Kidney tubule cell (primary cell): Measurements from ENCODE around the gene P4HA1.

Experiments used
- DNase-seq: peaks from one replicate; pipeline ENCODE4 v3.0.0-alpha.2; 2018; ENCODE audit warnings: low spot score

P4HA1 gene

DNA sequence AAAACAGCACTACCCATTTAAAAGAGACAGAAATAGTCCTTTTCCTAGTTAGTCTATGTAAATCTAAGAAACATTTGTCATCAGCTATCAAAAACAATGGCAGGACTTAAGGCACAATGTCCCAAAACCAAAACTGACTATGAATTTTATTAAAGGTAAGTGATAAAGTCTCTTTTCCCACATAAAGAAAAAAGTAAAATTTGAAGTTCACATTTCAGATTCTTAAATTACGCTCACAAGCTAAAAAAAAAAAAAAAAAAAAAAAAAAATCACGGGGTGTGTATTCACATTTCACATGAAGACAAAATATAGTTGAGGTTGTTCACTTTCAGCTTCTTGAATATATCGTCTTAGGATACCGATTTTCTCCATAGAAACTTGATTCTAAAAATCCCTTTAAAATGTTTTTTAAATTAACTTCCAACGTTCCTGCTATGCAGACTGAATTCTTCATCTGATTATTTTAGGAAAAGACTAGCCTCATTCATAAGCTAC lies 1.6 kb downstream of the P4HA1 start:
- DNase-seq = peak; percentile 4

DNA sequence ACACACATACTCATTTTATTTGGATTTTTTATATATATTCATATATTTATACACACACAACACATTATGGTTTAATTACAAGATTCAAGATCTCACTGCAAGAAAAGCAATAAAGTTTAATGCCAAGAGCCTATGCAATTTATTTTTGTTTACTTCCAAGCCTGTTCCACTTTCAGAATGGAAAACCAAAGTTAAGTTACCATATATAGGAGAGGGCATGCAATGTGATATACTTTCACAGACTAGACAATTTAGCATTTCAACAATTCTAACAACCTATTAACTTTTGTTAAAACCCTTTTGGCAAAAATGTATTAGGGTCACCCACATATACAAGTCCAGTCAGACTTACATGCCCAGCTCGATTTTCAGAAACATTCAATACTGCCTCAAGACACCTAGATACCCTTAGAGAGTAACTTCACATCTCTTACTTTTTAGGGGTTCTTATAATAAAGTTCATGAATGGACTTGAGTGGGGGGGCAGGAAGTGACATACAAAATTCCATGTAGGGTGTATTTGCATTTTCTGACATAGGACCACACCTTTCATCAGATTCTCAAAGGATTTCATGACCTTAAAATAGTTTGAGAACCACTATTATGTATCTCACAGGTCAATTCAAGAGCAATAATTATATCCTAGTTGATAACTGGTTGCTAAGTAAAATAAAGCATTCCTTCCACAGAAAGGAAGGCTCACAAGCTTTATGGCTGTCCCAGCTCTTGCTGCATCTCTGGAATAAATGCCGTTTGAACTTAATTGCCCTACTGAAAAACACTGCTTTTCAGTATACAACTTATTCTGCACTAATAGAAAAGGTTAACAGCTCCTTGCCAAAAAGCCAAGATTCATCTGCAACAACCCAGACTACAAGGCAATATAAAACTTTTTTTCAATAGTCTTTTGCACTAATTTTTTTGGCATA lies 2.5 kb downstream of the P4HA1 start:
- peak; percentile 16 for DNase-seq

DNA sequence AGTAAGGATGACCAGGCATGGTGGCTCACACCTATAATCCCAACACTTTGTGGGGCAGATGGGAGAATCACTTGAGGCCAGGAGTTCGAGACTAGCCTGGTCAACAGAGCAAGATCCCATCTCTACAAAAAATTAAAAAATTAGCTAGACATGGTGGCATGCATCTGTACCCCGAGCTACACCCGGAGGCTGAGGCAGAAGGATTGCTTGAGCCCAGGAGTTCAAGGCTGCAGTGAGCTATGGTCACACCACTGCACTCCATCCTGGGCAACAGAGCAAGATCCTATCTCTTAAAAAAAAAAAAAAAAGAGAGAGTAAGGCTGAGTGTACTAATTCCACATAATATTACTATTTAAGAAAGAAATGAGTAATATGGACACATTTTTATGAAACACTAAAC lies 3.8 kb downstream of the P4HA1 start:
- no peak for DNase-seq

DNA sequence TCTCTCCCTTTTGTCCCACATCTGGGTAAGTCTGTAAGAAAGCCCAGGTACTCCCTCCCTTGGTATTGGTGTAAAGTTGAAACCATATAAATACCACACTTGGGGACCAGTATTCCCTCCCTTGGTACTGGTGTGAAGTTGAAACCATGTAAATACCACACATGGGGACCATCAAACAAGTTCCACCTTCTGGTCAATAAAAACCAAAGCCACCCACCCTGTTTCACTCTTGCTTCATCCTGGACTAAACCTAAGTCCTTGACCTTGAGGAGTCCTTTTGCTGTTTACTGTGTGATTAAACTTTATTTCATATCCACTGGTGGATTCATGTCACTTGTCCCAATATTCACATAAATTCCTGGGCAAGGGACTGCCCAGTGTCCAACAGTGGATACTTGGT lies 8.4 kb downstream of the P4HA1 start:
- no peak for DNase-seq

DNA sequence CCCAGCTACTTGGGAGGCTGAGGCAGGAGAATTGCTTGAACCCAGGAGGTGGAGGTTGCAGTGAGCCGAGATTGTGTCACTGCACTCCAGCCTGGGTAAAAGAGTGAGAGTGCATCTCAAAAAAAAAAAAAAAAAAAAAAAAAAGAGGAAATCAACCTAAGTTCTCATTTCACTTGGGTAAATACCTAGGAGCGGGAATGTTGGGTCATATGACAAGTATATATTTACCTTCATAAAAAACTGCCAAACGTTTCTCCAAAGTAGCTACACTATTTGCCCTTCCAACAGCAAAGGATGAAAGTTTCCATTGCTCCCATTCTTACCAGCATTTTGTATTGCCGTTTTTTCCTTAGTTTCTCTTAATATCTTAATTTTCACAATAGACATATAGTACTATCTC lies 9.8 kb downstream of the P4HA1 start:
- DNase-seq = no peak

DNA sequence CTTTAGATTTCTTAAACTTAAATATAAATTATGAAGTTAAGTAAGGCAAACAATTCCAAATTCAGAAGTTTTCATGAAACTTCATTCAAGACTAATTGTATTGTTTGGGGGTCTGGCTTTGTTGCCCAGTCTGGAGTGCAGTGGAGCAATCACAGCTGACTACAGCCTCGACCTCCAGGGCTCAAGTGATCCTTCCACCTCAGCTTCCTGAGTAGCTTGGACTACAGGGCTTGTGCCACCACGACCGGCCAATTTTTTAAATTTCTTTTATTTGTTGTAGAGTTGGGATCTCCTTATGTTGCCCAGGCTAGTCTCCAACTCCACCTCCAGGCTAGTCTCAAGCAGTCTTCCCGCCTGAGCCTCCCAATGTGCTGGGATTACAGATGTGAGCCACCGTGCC lies 12.5 kb downstream of the P4HA1 start:
- DNase-seq = no peak

DNA sequence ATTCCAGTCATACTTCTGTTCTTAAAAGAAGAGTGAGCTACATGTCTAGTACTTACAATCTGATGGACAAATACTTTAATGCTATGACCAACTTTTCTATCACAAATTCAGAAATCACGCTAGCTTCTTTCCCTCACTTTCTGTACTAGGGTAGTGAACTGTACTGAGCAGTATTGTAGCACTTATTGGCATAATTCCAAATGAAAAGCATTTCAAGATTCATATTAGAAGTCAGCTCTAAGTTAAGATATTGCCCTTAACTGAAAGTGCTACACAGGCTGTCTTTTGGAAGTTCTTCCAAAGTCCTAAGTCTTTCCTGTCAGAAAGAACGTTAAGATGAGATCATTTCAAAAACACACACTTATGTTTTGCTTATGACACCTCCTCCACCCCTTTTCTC lies 13.4 kb downstream of the P4HA1 start:
- DNase-seq = peak; percentile 4

DNA sequence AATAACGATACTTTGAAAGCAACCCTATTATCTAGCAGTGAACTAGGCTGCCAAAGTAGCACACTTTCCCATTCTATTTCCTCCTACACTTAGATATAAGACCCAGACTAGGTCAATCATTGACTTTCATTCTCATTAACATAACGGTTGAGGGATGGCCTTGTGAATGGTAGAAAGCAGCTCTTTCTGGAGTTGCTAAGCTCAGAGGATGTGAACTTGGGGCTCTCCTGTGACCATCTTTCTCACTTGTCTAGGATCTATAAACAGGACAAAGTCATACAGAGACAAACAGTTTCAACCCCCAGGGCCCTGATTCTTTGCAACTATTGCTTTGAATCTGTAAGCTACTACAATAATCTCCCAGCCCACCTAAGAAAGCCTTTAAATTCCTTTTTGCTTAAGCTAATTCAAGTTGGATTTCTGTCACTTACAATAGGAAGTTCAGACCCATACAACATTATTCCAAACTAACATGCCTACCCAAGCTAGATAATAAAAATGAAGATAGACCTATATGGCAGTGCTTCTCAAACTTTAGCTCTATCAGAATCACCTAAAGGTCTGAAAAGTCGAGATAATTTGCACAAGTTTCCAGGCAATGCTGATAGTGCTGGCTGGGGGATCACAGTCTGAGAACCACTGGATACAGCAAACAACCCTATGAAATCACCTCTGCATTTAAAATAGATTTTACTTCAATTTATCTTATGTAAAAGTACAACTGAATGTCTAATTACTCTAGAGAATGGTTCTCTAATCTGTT lies 16.7 kb downstream of the P4HA1 start:
- peak; percentile 35 for DNase-seq

DNA sequence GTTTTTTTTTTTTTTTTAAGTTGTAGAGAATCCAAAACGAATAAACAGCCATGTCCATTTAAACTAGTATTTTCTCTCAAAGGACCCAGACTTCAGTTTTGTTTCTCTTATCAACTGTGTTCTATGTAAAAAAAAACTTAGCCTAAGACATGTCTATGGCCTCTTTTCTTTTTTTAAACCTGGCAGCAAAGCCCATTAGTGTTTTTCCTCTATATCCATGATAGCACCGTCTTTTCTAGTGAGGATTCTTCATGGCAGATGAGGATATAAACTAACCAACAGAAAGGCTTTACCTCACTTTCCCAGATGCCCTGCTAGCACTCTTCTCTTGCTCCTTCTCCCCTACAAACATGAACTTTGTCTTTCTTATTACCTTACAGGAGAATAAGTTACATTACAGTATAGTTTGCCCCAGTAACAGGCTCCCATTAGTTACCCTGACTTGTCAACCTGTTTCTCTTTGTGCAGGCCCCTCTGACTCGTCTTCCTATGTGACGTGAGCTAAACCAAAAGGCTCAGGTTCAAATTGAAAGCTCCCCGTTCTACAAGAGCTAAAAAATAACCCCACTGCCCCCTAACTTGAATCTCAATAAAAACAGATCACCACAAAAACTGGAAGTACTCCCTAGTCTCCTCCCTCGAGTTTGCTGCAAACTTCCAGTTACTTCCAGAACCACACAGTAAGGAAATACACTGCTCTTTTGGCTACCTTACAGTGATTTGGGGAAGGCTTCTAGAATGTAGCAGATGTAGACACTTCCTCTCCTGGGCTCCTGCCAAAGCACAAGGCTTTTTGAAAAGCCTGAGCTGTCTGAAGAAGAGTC lies 20.1 kb downstream of the P4HA1 start:
- peak; percentile 24 for DNase-seq

DNA sequence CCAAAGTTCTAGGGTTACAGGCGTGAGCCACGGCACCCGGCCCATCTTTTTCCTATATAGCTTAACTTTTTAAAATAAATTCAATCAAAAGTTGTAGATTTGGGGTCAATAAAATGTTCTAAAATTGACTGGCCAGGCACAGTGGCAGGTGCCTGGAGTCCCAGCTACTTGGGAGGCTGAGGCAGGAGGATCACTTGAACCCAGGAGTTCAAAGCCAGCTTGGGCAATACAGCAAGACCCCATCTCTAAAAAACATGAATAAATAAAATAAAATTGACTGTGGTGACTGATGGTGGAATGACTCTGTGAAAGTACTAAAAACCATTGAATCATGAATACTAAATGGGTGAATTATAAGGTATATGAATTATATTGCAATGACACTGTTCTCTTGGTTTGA lies 20.8 kb downstream of the P4HA1 start:
- no peak for DNase-seq

DNA sequence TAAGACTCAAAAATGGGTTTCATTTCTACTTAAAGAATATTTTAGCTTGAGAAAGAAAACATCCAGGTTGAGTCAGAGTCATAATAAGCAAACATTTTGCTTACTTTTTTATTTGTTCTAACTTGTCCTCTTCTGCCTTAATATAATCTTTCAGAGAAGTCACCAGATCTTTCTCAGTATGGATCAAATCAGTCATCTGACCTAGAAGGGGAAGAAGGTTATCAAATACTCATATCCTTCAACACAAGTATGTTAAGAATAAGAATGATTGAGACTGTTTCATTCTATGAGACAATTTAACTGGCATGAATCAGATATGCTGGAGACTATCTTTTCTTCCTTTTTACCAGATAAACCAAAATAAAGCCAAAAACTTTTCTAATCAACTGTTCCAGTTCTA lies 23.0 kb downstream of the P4HA1 start:
- DNase-seq = no peak

DNA sequence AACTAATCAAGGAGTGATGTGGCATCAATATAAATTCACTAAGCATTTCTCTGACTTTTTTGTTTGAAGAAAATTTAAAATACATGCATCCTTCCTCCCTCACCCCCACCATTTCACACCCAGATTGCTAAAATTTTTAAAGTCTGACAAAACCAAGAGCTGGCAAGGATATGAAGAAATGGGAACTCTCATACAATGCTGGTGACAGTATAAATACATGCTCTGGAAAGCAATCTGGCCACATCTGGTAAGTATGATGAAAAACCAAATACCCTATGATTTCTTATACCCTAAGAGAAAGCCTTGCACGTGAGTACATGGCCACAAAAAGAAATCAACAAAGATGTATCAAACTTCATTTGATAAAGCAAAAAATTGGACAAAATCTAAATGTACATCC lies 31.2 kb downstream of the P4HA1 start:
- DNase-seq = no peak

DNA sequence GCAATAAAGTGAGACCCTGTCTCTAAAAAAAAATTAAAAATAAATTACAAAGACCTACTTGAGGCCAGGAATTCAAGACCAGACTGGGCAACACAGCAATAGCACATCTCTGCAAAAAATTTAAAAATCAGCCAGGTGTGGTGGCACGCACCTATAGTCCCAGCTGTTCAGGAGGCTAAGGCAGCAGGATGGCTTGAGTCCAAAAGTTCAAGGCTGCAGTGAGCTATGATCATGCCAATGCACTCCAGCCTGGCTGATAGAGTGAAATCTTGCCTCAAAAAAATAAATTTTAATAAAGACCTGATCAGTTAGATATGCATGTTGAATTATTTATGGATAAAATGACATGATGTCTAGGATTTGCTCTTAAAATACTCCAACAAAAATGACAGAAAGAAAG lies 34.9 kb downstream of the P4HA1 start:
- DNase-seq = no peak

DNA sequence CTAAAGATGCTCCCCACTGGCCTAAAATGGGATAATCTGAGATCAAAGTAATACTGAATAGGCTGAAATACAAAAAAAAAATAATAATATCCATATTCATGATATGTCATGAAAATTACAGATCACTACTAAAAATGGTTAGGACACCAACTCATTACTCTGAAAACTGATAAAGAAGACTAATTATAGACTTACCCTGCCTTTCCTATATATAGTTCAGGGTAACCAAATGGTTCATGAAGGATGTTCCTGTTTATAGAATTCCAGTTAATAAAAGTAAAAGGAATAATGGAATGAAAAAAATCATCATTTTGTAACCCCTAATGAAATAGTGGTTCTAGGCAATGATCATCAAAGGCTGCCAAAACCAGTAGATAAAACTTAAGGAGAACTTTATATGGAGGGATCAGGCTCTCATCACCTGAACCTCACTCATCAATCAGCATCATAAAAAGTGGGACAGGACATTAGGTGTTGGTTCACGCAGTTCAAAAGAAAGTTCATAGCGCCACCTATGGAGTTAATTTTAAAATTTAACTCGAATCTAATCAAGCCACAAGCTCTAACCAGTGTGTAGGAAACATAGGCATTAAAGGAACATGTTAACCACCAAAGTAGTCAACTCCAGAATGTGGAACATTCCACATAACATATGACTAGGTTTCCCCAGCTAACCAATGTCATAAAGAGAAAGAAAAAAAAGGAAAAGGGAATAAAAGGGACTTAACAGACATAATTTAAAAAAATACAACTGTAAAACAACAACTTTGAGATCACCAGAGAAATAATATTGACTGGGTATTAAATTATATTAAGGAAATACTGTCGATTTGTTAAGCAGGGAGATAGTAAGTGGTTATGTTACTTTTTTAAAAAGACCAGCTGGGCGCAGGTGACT lies 35.7 kb downstream of the P4HA1 start:
- peak; percentile 43 for DNase-seq

DNA sequence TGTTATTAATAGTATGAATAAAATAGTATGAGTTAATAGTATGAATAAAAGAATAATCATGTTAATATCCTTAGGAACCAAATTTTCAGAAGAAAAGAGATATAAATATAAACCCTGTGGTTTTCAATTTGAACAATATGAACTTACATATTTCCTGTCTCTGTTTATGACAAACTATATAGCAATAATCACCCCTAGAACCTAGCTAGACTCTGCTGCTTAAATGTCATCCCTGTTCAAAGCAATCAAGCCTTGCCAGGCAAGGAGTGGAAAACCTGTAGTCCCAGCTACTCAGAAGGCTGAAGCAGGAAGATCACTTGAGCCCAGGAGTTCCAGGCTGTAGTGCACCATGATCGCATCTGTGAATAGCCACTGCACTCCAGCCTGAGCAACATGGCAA lies 36.5 kb downstream of the P4HA1 start:
- DNase-seq = no peak

DNA sequence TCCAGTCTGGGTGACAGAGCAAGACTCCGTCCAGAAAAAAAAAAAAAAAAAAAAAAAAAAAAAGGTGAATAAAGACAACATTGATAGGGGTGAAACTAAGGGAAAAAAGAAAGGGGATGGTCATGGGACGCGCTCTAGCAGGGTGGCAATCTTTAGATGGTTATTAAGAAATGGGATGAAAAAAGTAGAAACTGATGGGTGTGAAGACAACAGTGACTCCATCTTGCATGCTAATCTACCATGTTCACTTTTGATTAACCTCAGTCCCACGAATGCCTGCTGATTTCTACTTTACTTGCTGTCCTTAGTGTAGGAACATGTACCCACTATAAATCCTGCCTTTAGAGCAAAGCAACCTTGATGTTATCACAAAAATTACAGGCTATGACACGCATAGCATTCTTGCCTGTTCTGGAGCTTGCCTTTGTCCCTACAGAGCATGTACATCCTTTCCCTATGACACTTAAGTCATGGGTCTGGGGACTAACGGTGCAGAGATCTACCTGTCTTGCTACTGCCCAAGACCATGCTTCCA lies 38.5 kb downstream of the P4HA1 start:
- no peak for DNase-seq

DNA sequence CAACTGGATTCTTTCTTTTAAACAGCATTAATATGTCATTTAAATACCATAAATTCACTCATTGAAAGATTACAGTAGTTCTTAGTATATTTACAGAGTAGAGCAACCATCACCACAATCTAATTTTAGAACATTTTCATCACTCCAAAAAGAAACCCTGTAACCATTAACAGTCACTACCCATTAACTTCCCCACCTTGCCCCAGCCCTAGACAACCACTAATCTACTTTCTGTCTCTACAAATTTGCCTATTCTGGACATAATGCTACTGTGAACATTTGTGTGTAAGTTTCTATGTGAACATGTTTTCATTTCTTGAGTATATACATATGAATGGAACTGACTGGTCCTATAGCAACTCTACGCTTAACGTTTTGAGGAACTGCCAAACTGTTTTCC lies 42.4 kb downstream of the P4HA1 start:
- no peak for DNase-seq

DNA sequence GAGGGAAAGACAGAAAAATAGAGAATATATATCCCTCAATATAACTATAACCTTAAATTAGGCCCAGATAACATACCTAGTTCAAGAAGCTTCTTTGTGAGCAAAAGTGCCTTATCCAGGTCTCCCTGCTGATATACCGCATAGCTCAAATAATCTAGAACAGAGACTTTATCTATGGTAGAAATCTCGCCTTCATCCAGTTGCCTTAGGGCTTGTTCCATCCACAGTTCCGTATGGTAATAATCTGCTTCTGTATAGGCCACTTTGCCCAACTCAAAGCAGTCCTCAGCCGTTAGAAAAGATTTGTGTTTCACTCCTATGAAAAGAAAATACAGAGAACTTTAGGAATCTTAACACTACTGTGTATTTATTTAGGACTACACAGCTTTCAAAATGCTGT lies 43.4 kb downstream of the P4HA1 start:
- DNase-seq = no peak

DNA sequence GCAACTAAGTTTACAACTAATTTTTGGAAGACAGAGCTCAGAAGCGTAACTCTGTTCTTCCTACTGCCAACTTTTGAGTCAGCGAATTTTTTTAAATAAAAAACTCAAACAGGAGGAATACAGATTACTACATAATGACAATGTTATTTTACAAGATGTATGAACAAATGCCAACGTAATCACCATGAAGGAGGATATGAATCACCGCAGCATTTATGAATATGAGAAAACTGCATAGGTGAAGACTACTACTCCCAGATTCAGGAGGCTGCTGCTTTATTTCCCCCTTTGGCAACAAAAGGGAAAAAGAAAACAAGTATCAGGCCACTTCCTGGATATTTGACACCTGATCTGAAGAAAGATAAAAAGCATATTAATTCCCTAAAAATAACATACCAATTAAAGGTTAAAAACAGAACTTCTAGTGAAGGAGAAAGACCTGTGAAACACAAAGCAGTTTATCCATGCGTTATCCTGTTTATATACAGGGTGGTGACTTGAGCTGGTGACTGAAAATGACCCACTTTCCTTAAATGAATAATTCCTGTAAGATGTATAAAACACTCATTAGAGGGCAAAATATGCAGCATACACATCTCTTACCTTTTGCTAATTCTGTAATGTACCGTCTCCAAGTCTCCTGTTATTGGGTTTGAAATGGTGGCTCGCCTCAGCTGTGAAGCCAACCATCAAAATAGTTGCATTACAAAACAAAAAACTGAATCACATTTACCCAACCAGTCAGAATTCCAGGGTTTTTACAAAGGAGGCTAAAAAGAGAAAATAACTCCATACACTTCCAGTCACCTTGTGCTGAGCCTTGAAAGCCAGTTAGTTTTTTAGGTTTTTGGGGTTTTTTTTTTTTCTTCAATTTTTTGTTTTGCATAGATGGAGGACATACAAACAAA lies 52.0 kb downstream of the P4HA1 start:
- peak; percentile 49 for DNase-seq
